ENCODE results near the gene JAGN1.
"Not testable (repeated sequence)": the region's sequence is repeated elsewhere in the genome, so short reads cannot be mapped to it uniquely, and the experiment has no call there.

Gene JAGN1

GRCh38 chr3:9918261-9919038 is 28.0 kb downstream of the JAGN1 start:
- DNase-seq (ENCODE audit: low spot score), result no peak

GRCh38 chr3:9928158-9928557 is 37.7 kb downstream of the JAGN1 start:
- no peak for DNase-seq (ENCODE audit: low spot score)

- peak; percentile 70 for DNase-seq (ENCODE audit: low spot score)
Measured at GRCh38 chr3:9930804-9931418, 40.5 kb downstream of the JAGN1 start.

- no peak for DNase-seq (ENCODE audit: low spot score)
Measured at GRCh38 chr3:9932535-9932842, 42.1 kb downstream of the JAGN1 start.

GRCh38 chr3:9932843-9933560 is 42.6 kb downstream of the JAGN1 start:
- peak; percentile 90 for DNase-seq (ENCODE audit: low spot score)

GRCh38 chr3:9933561-9934234 is 43.3 kb downstream of the JAGN1 start, which contains the start of gene CRELD1:
TSS of gene CRELD1 (plus strand) at chr3:9933834. CDS start at chr3:9934439, 605 bp downstream.
- DNase-seq (ENCODE audit: low spot score), result peak; percentile 96

GRCh38 chr3:9934235-9934621 is 43.8 kb downstream of the JAGN1 start:
- DNase-seq (ENCODE audit: low spot score), result no peak

GRCh38 chr3:9934993-9935392 is 44.6 kb downstream of the JAGN1 start:
- DNase-seq (ENCODE audit: low spot score), result no peak

- DNase-seq (ENCODE audit: low spot score), result no peak
Measured at GRCh38 chr3:9935966-9936510, 45.6 kb downstream of the JAGN1 start.

- DNase-seq (ENCODE audit: low spot score), result no peak
Measured at GRCh38 chr3:9937486-9938238, 47.3 kb downstream of the JAGN1 start.

GRCh38 chr3:9938966-9939365 is 48.6 kb downstream of the JAGN1 start:
- no peak for DNase-seq (ENCODE audit: low spot score)

GRCh38 chr3:9939906-9940305 is 49.5 kb downstream of the JAGN1 start:
- not testable (repeated sequence) for DNase-seq (ENCODE audit: low spot score)

GRCh38 chr3:9940746-9941145 is 50.3 kb downstream of the JAGN1 start:
- DNase-seq (ENCODE audit: low spot score), result no peak

GRCh38 chr3:9942164-9942563 is 51.8 kb downstream of the JAGN1 start:
- DNase-seq (ENCODE audit: low spot score), result no peak

- DNase-seq (ENCODE audit: low spot score), result no peak
Measured at GRCh38 chr3:9942934-9943690, 52.7 kb downstream of the JAGN1 start.

Measured in HuH-7.5 (cell line).